K562 (cell line): ENCODE measurements around the gene CABP4. TPM values are rescaled to one million over a fixed set of nuclear protein-coding genes. Genes with fewer than 3 reads are reported as not detected.

Experiments used
- ATAC-seq: fragments of 200-7000 bp; cut with Tn5 transposase; 3 replicates; pipeline ENCODE4 v1.9.1; 2020; ENCODE audit warnings: moderate library complexity
- BruUV-seq: library from RNA; stranded (reverse); fragments of 400-500 nt; replicated peaks from 2 replicates; lab custom pipeline; 2021; lab: Mats Ljungman, UMichigan
- CTCF ChIA-PET: fragments of 300-600 bp; formaldehyde crosslinking; extraction: SDS; loops from one replicate; lab custom pipeline; 2021; ENCODE audit warnings: low intra/inter-chr PET ratio; lab: Yijun Ruan, JAX
- POLR2A ChIA-PET: fragments of 300-600, 350-650 bp; sonication (Branson Sonifier 250); formaldehyde crosslinking; extraction: SDS; loops from one replicate; lab custom pipeline; 2021; ENCODE audit warnings: antibody characterized with exemption, inconsistent platforms; lab: Yijun Ruan, JAX
- DNase-seq, 4 experiments: peaks; one replicate each; pipeline versions ENCODE4 v3.0.0 to v3.0.0-alpha.2; 2011 to 2018; ENCODE audit warnings: low spot score in 3 of 4, mixed read lengths in 3 of 4; ENCODE audit errors: extremely low read depth in 1 of 4
- FAIRE-seq: peaks from 2 replicates; lab custom pipeline; 2011; peaks lifted over from hg19 to GRCh38; lab: Jason Lieb, UNC
- H2AFZ ChIP-seq: 2 replicates; pipeline ENCODE4 v1.6.0; 2011; ENCODE audit warnings: low read depth, low read length, control low read depth, inconsistent platforms
- H3K27ac ChIP-seq: fragments of 200-600 bp; 3 replicates; pipeline ENCODE4 v1.8.0; 2011; ENCODE audit warnings: low read depth, mild to moderate bottlenecking, control low read depth, inconsistent platforms, low read length, moderate library complexity, mixed read lengths; ENCODE audit errors: extremely low read depth
- H3K27me3 ChIP-seq, 2 experiments: fragments of 300-600 bp in 1 of 2; 2 replicates in 1 of 2; 3 replicates in 1 of 2; pipeline versions ENCODE4 v1.6.0 to v1.8.0; 2011; ENCODE audit warnings: inconsistent platforms in 2 of 2, low read length in 2 of 2, mild to moderate bottlenecking in 1 of 2, mixed read lengths in 1 of 2, moderate library complexity in 1 of 2; ENCODE audit not compliant: control insufficient read depth in 2 of 2, insufficient read depth in 2 of 2
- H3K36me3 ChIP-seq: fragments of 300-600 bp; 3 replicates; pipeline ENCODE4 v1.8.0; 2011; ENCODE audit warnings: mild to moderate bottlenecking, low read length, inconsistent platforms; ENCODE audit not compliant: control insufficient read depth, insufficient read depth
- H3K4me1 ChIP-seq, 2 experiments: fragments of 200-600 bp in 1 of 2; replicated peaks in 1 of 2; 2 replicates in 1 of 2; 3 replicates in 1 of 2; pipeline versions ENCODE4 v1.5.1 to v1.8.0; 2011; ENCODE audit warnings: inconsistent platforms in 2 of 2, low read length in 2 of 2, mild to moderate bottlenecking in 1 of 2, mixed read lengths in 1 of 2, moderate library complexity in 1 of 2; ENCODE audit not compliant: control insufficient read depth in 2 of 2, insufficient read depth in 2 of 2
- H3K4me2 ChIP-seq: 2 replicates; pipeline ENCODE4 v1.6.1; 2011; ENCODE audit warnings: low read length, control low read depth, inconsistent platforms, mixed read lengths; ENCODE audit not compliant: insufficient read depth
- H3K4me3 ChIP-seq: fragments of 200-600 bp; sonication (generic), shearing (Covaris generic); 2 replicates; pipeline ENCODE4 v1.5.1; 2016; ENCODE audit warnings: control low read depth, inconsistent platforms
- H3K79me2 ChIP-seq: fragments of 200-600 bp; 3 replicates; pipeline ENCODE4 v1.8.0; 2011; ENCODE audit warnings: low read length, inconsistent platforms; ENCODE audit not compliant: control insufficient read depth, insufficient read depth
- H3K9ac ChIP-seq, 2 experiments: 2 replicates each; pipeline versions ENCODE4 v1.6.0 to v1.6.1; 2011; ENCODE audit warnings: low read depth in 2 of 2, low read length in 2 of 2, control low read depth in 1 of 2, inconsistent platforms in 1 of 2, mild to moderate bottlenecking in 1 of 2, mixed read lengths in 1 of 2; ENCODE audit not compliant: insufficient read depth in 1 of 2
- H3K9me1 ChIP-seq: one replicate; pipeline ENCODE4 v1.6.0; 2011; ENCODE audit warnings: inconsistent platforms, mild to moderate bottlenecking, low read length, moderate library complexity; ENCODE audit not compliant: control insufficient read depth, insufficient read depth
- H3K9me3 ChIP-seq: replicated peaks from 2 replicates; pipeline ENCODE4 v1.5.1; 2011; ENCODE audit warnings: low read depth, low read length, inconsistent platforms; ENCODE audit not compliant: control insufficient read depth, insufficient read depth
- H4K20me1 ChIP-seq: replicated peaks from 2 replicates; pipeline ENCODE4 v1.6.1; 2011; ENCODE audit warnings: low read length, inconsistent platforms, mixed read lengths; ENCODE audit not compliant: control insufficient read depth, insufficient read depth
- CREM ChIP-seq: IDR thresholded peaks from 2 replicates; pipeline ENCODE4 v1.6.1; 2014; ENCODE audit warnings: antibody characterized with exemption, low read depth
- ELF2 ChIP-seq: fragments of 250-450 bp; sonication (Bioruptor Pico); IDR thresholded peaks from 2 replicates; pipeline ENCODE4 v1.5.0; 2021; ENCODE audit warnings: mild to moderate bottlenecking
- GABPA ChIP-seq: fragments of 200-800 bp; sonication (Bioruptor generic); conservative IDR thresholded peaks from 2 replicates; pipeline ENCODE4 v1.6.1; 2016; ENCODE audit warnings: low read depth, missing genetic modification characterization, missing compliant biosample characterization
- HDAC8 ChIP-seq: fragments of 450-650 bp; IDR thresholded peaks from 2 replicates; pipeline ENCODE4 v1.6.1; 2016; ENCODE audit warnings: mild to moderate bottlenecking, missing genetic modification characterization, moderate library complexity, missing compliant biosample characterization
- HMG20B ChIP-seq: fragments of 250-450 bp; sonication (Bioruptor Pico); IDR thresholded peaks from 2 replicates; pipeline ENCODE4 v1.5.0; 2021; ENCODE audit warnings: mild to moderate bottlenecking
- NFIC ChIP-seq: fragments of 450-650 bp; IDR thresholded peaks from 2 replicates; pipeline ENCODE4 v1.6.1; 2017; ENCODE audit warnings: mild to moderate bottlenecking, inconsistent platforms
- POLR2G ChIP-seq: fragments of 200-400 bp; formaldehyde crosslinking; IDR thresholded peaks from 2 replicates; pipeline ENCODE4 v1.6.1; 2017; ENCODE audit warnings: low read depth, mild to moderate bottlenecking, antibody characterized with exemption, low read length, moderate library complexity
- RBFOX2 ChIP-seq: fragments of 200-400 bp; formaldehyde crosslinking; IDR thresholded peaks from 2 replicates; pipeline ENCODE4 v1.6.1; 2017; ENCODE audit warnings: low read depth, mild to moderate bottlenecking, low read length, moderate library complexity
- RNF2 ChIP-seq: sonication (generic); IDR thresholded peaks from 2 replicates; pipeline ENCODE4 v1.6.1; 2016
- SETDB1 ChIP-seq: IDR thresholded peaks from one replicate; pipeline ENCODE4 v1.6.1; 2012; ENCODE audit warnings: low read length, control low read depth, inconsistent platforms
- SMARCA5 ChIP-seq: fragments of 450-650 bp; IDR thresholded peaks from 2 replicates; pipeline ENCODE4 v1.6.1; 2016
- SPI1 ChIP-seq: IDR thresholded peaks from 2 replicates; pipeline ENCODE4 v1.6.1; 2011; ENCODE audit warnings: low read depth, low read length, control low read depth, borderline replicate concordance
- SRF ChIP-seq, 2 experiments: fragments of 250-450, 450-650 bp in 1 of 2; sonication (Bioruptor Pico) in 1 of 2; sonication (generic) in 1 of 2; formaldehyde crosslinking; IDR thresholded peaks; 2 replicates each; pipeline versions ENCODE4 v1.5.0 to v1.5.1; 2020 to 2022; ENCODE audit warnings: mild to moderate bottlenecking in 1 of 2, missing genetic modification reagents in 1 of 2
- ZBTB7A ChIP-seq: IDR thresholded peaks from 2 replicates; pipeline ENCODE4 v1.6.1; 2011; ENCODE audit warnings: low read depth, mild to moderate bottlenecking, low read length, moderate library complexity, borderline replicate concordance; ENCODE audit not compliant: control insufficient read depth
- WGBS: fragments of 100-300 bp; shearing (Covaris generic); methylation state at CpG from one replicate; pipeline ENCODE4 v1.1.6; 2016; ENCODE audit warnings: low coverage, mixed read lengths; ENCODE audit not compliant: insufficient coverage; ENCODE audit errors: missing lambda C conversion rate; 5-methylcytosine and 5-hydroxymethylcytosine counted together
- in situ Hi-C: fragments of 300-500 bp; cut with MboI; formaldehyde crosslinking; loops from 4 replicates; pipeline ENCODE4 v1.15.0; 2018; ENCODE audit warnings: inconsistent platforms, mixed read lengths
- intact Hi-C: fragments of 100-400 bp; cut with micrococcal nuclease; formaldehyde crosslinking; loops from 2 replicates; pipeline ENCODE4 v1.14.2; 2022
- polyA plus RNA-seq, 8 experiments: library from polyadenylated mRNA; depleted of rRNA in 4 of 8; stranded (reverse) in 5 of 8; unstranded in 3 of 8; fragments of >200 nt; fragmentation: Nextera tagmentation in 2 of 8; fragmentation: Illumina TruSeq in 1 of 8; extraction: Ambion mirVana in 2 of 8; extraction: Trizol in 1 of 8; gene quantifications; 2 replicates each; pipeline versions ENCODE4 v1.2.1 to v1.2.3, GENCODE V29; 2011 to 2014; ENCODE audit warnings: inconsistent platforms in 1 of 8, missing spikeins in 1 of 8
- total RNA-seq, 7 experiments: library from RNA; depleted of rRNA in 6 of 7; stranded (reverse); fragments of >200 nt in 6 of 7; fragmentation: Illumina TruSeq in 2 of 7; extraction: Trizol in 2 of 7; gene quantifications; 2 replicates each; pipeline versions ENCODE4 v1.2.1 to v1.2.3, GENCODE V29; 2011 to 2021; ENCODE audit warnings: low replicate concordance in 1 of 7

Gene CABP4
- total and polyA plus RNA-seq, 9 of the 15 experiments (the other 6 are each of a cell fraction or from before 2014, with no cell fraction given): 0.11 TPM; not detected in 8

- WGBS: 68% methylated on average over 11 of the region's 11 CpGs
- peaks cover 25% of the 10 kb centered on the region for H3K79me2 ChIP-seq
- no peaks in the 10 kb centered on the region for H3K9me3 ChIP-seq
- POLR2A ChIA-PET: interaction anchor here (3.6 kb wide), 1 partner anchor 8 kb away, joined by 21 read pairs; the partner anchor contains the start of gene PTPRCAP
- BruUV-seq: no TSS peak
- intact Hi-C loops (loop anchor here (5.0 kb wide), 1 partner anchor 78 kb away; the partner anchor contains the start of genes CDK2AP2 and PITPNM1), in situ Hi-C loops (no loop called here)
- peaks cover 9 to 43% of the 10 kb centered on the region in 2 experiments; a peak in 4 of 5 replicates for H3K4me1 ChIP-seq
- H3K4me3 ChIP-seq: peak overlapping the region; percentile 83; the same call in 1 of the 2 replicates
- peak overlapping the region; percentile 91 to 97; a peak in 2 of 4 replicates for H3K9ac ChIP-seq
- H3K4me2 ChIP-seq: peak overlapping the region; percentile 93
- TF ChIP-seq GABPA (tag) (no peak), NFIC (peak; percentile 81)
- FAIRE-seq: no peak
- ATAC-seq: no peak
- peaks cover 55% of the 10 kb centered on the region; the same call in 2 of the 3 replicates for H3K36me3 ChIP-seq
- H3K27ac ChIP-seq: no peak overlapping the region
- H3K9me1 ChIP-seq: peaks cover 4% of the 10 kb centered on the region
- CTCF ChIA-PET: interaction anchor here (1.6 kb wide), 1 partner anchor 29 kb away, joined by 3 read pairs; no protein-coding TSS in a partner anchor
- no peak for DNase-seq
- H4K20me1 ChIP-seq: no peaks in the 10 kb centered on the region
- no peaks in the 10 kb centered on the region for H3K27me3 ChIP-seq
- no peak overlapping the region for H2AFZ ChIP-seq
Measured at GRCh38 chr11:67429722-67430121, 25.4 kb upstream of the CABP4 start.

- Histone ChIP-seq H3K27ac (no peak overlapping the region), H3K9ac (peak overlapping the region in 1 of 2 experiments; percentile 48; a peak in 1 of 4 replicates), H3K4me1 (peaks cover 22 to 62% of the 10 kb centered on the region in 2 experiments), H4K20me1 (no peaks in the 10 kb centered on the region), H3K36me3 (peaks cover 70% of the 10 kb centered on the region; the same call in 2 of the 3 replicates), H3K79me2 (peaks cover 25% of the 10 kb centered on the region), H3K9me1 (peaks cover 7% of the 10 kb centered on the region), H3K4me2 (no peak overlapping the region), H3K27me3 (no peaks in the 10 kb centered on the region), H3K9me3 (no peaks in the 10 kb centered on the region), H2AFZ (no peak overlapping the region), H3K4me3 (no peak overlapping the region)
- 93% methylated on average over 22 of the region's 24 CpGs for WGBS
- ChIA-PET POLR2A (interaction anchor here (1.1 to 3.6 kb wide), 2 partner anchors 6 to 10 kb away, joined by 3 to 21 read pairs; partner anchors contain the start of gene PTPRCAP), CTCF (no interaction called here)
- ATAC-seq: no peak
- in situ Hi-C loops: no loop called here
- intact Hi-C loops: no loop called here
- no peak for FAIRE-seq
- BruUV-seq: no TSS peak
- no peak for DNase-seq
- TF ChIP-seq ZBTB7A (no peak), CREM (no peak), RBFOX2 (peak; percentile 9; the same call in 1 of the 2 replicates), ELF2 (CRISPR knock-in tag) (no peak), HMG20B (CRISPR knock-in tag) (no peak), POLR2G (0 out of 2 replicates have a peak, but pooled peaks have one; percentile 31), SPI1 (no peak), RNF2 (no peak), SETDB1 (no peak), SRF (CRISPR knock-in tag; IDR thresholded peaks at IDR 0.05) (no peak), SMARCA5 (no peak), HDAC8 (tag) (no peak)
Measured at GRCh38 chr11:67431346-67432249, 23.6 kb upstream of the CABP4 start.
